HEK293T (cell line): Measurements from ENCODE around the gene AHNAK2.

Source experiments
- CTBP1 ChIP-seq: fragments of 450-650 bp; IDR thresholded peaks from 2 replicates; pipeline ENCODE4 v1.6.1; 2016; ENCODE audit warnings: borderline replicate concordance
- ELF4 ChIP-seq: fragments of 450-650 bp; IDR thresholded peaks from 2 replicates; pipeline ENCODE4 v1.6.1; 2017; ENCODE audit warnings: antibody characterized with exemption
- FOXA1 ChIP-seq: fragments of 450-650 bp; IDR thresholded peaks from 2 replicates; pipeline ENCODE4 v1.6.1; 2016; ENCODE audit warnings: mild to moderate bottlenecking
- HDGF ChIP-seq: fragments of 450-650 bp; IDR thresholded peaks from 2 replicates; pipeline ENCODE4 v1.6.1; 2017; ENCODE audit warnings: antibody characterized with exemption, borderline replicate concordance
- L3MBTL2 ChIP-seq: fragments of 450-650 bp; conservative IDR thresholded peaks from 2 replicates; pipeline ENCODE4 v1.6.1; 2016; ENCODE audit warnings: mild to moderate bottlenecking
- LEF1 ChIP-seq: fragments of 450-650 bp; IDR thresholded peaks from 2 replicates; pipeline ENCODE4 v1.6.1; 2017; ENCODE audit warnings: mild to moderate bottlenecking, borderline replicate concordance
- NFRKB ChIP-seq: fragments of 450-650 bp; IDR thresholded peaks from 2 replicates; pipeline ENCODE4 v1.6.1; 2016; ENCODE audit warnings: mild to moderate bottlenecking, moderate library complexity
- SP1 ChIP-seq: fragments of 450-650 bp; IDR thresholded peaks from 2 replicates; pipeline ENCODE4 v1.6.1; 2017
- TARDBP ChIP-seq: fragments of 450-650 bp; IDR thresholded peaks from 2 replicates; pipeline ENCODE4 v1.6.1; 2016

GRCh38 chr14:104977681-104978653 lies at the start of gene AHNAK2:
- TF ChIP-seq ELF4 (no peak), NFRKB (no peak), CTBP1 (no peak), HDGF (no peak), TARDBP (no peak), SP1 (no peak), L3MBTL2 (no peak), FOXA1 (no peak), LEF1 (no peak)
